Naive thymus-derived CD8-positive, alpha-beta T cell (primary cell): ENCODE data around the gene ERC2. TPM values are rescaled to one million over a fixed set of nuclear protein-coding genes. Genes with fewer than 3 reads are reported as not detected.

Experiments used
- microRNA-seq: library from miRNA; unstranded; fragments of <30 nt; microRNA quantifications from one replicate; pipeline ENCODE4 v1.2.0, GENCODE V29; 2022; ENCODE audit warnings: borderline microRNAs expressed
- polyA plus RNA-seq, 3 donors: library from polyadenylated mRNA; unstranded; fragments of 300-500 nt; fragmentation: Illumina TruSeq; gene quantifications; one replicate each; pipeline ENCODE4 v1.2.3, GENCODE V29; 2021
- total RNA-seq, 8 experiments: library from RNA in 2 of 8; stranded (reverse) in 2 of 8; gene quantifications; one replicate each; pipeline ENCODE4 v1.2.3 and lab custom pipeline; 2021 to 2026

The ERC2 gene
- total and polyA plus RNA-seq, 5 experiments from 2014 or later = 0.05 to 0.29 TPM; not detected in 3

Small RNA genes within 50 kb of the gene (microRNA-seq; reads per million reads assigned to microRNA genes)
- gene MIR3938 = not detected

Other genes starting within 250 kb of the ERC2 start
- gene CCDC66, start 88.7 kb upstream of the ERC2 start, total RNA-seq = 100 to 1,000 TPM; 114 to 118 TPM
- gene CCDC66, start 88.7 kb upstream of the ERC2 start, polyA plus RNA-seq = 10 to 100 TPM; 16.8 to 28.9 (median 20.9) TPM
- 100 to 1,000 TPM; 101 to 103 TPM for gene TASOR, start 214.8 kb upstream of the ERC2 start, total RNA-seq
- gene TASOR, start 214.8 kb upstream of the ERC2 start, polyA plus RNA-seq = 10 to 100 TPM; 25.1 to 32.0 (median 29.6) TPM